HCT116 (cell line): ENCODE results near the gene KIN. TPM values are rescaled to one million over a fixed set of nuclear protein-coding genes. Genes with fewer than 3 reads are reported as not detected.
A peak's percentile ranks its signal among the peaks of the same experiment; 100 is the strongest.

ENCODE experiments used
- ATAC-seq: fragments of 200-7000 bp; cut with Tn5 transposase; 2 replicates; pipeline ENCODE4 v1.9.1; 2020; ENCODE audit warnings: mild to moderate bottlenecking, moderate library complexity
- BruUV-seq: library from RNA; stranded (reverse); fragments of 400-500 nt; replicated peaks from 2 replicates; lab custom pipeline; 2021; lab: Mats Ljungman, UMichigan
- CTCF ChIA-PET: fragments of 300-600 bp; sonication (Branson Sonifier 250); formaldehyde crosslinking; loops from one replicate; lab custom pipeline; 2021; ENCODE audit warnings: antibody characterized with exemption; lab: Charles Lee
- POLR2A ChIA-PET: fragments of 300-600, 350-600 bp; sonication (Branson Sonifier 250); formaldehyde crosslinking; loops from one replicate; lab custom pipeline; 2021; ENCODE audit warnings: antibody characterized with exemption; lab: Charles Lee
- RAD21 ChIA-PET, 2 experiments: fragments of 300-600 bp; sonication (Branson Sonifier 250); formaldehyde crosslinking; loops; one replicate each; lab custom pipeline; 2023; ENCODE audit warnings: low total read pairs in 2 of 2; ENCODE audit not compliant: uncharacterized antibody in 2 of 2, unreplicated experiment in 2 of 2, low non-redundant PET in 1 of 2; lab: Charles Lee
- DNase-seq: peaks from one replicate; pipeline ENCODE4 v3.0.0-alpha.2; 2010; ENCODE audit warnings: low read depth, low spot score
- H2AFZ ChIP-seq: fragments of 200-600 bp; shearing (Covaris generic), sonication (generic); 2 replicates; pipeline ENCODE4 v1.6.1; 2017; ENCODE audit warnings: low read depth, mixed run types, mixed read lengths, antibody characterized with exemption, low read length; ENCODE audit not compliant: poor library complexity, severe bottlenecking
- H3K27ac ChIP-seq: 2 replicates; pipeline ENCODE4 v1.5.1; 2012; ENCODE audit warnings: low read depth, low read length
- H3K27me3 ChIP-seq: fragments of 200-600 bp; sonication (generic); 2 replicates; pipeline ENCODE4 v1.6.1; 2016; ENCODE audit warnings: mixed run types, low read length, mixed read lengths; ENCODE audit not compliant: insufficient read depth
- H3K36me3 ChIP-seq, 2 experiments: fragments of 200-500 bp in 1 of 2; fragments of 200-600 bp in 1 of 2; sonication (Bioruptor generic) in 1 of 2; sonication (generic) in 1 of 2; 2 replicates each; pipeline versions ENCODE4 v1.5.1 to v1.6.1; 2014 to 2016; ENCODE audit warnings: low read length in 2 of 2, inconsistent platforms in 1 of 2, mixed read lengths in 1 of 2, mixed run types in 1 of 2; ENCODE audit not compliant: insufficient read depth in 2 of 2, control insufficient read depth in 1 of 2
- H3K4me1 ChIP-seq, 2 experiments: fragments of 200-600 bp in 1 of 2; sonication (generic) in 1 of 2; 2 replicates each; pipeline versions ENCODE4 v1.5.1 to v1.6.1; 2012 to 2017; ENCODE audit warnings: low read length in 2 of 2, inconsistent platforms in 1 of 2, mild to moderate bottlenecking in 1 of 2, mixed read lengths in 1 of 2, mixed run types in 1 of 2, moderate library complexity in 1 of 2; ENCODE audit not compliant: insufficient read depth in 2 of 2, control insufficient read depth in 1 of 2
- H3K4me2 ChIP-seq: fragments of 200-600 bp; sonication (generic); 2 replicates; pipeline ENCODE4 v1.6.1; 2017; ENCODE audit warnings: mixed run types, low read length, mixed read lengths
- H3K4me3 ChIP-seq, 2 experiments: fragments of 200-600 bp in 1 of 2; sonication (generic) in 1 of 2; replicated peaks in 1 of 2; 2 replicates each; pipeline ENCODE4 v1.5.1; 2011 to 2016; ENCODE audit warnings: low read length in 2 of 2, control low read depth in 1 of 2, low read depth in 1 of 2, mild to moderate bottlenecking in 1 of 2, mixed read lengths in 1 of 2, mixed run types in 1 of 2
- H3K79me2 ChIP-seq: fragments of 200-600 bp; sonication (generic); 2 replicates; pipeline ENCODE4 v1.6.1; 2017; ENCODE audit warnings: mild to moderate bottlenecking, mixed run types, low read length, moderate library complexity, mixed read lengths; ENCODE audit not compliant: insufficient read depth
- H3K9ac ChIP-seq: fragments of 200-600 bp; sonication (generic); 2 replicates; pipeline ENCODE4 v1.6.1; 2016; ENCODE audit warnings: low read length, mixed read lengths
- H3K9me2 ChIP-seq: fragments of 200-600 bp; sonication (generic), shearing (Covaris generic); 2 replicates; pipeline ENCODE4 v1.6.1; 2017; ENCODE audit warnings: mixed run types, mild to moderate bottlenecking, moderate library complexity; ENCODE audit not compliant: insufficient read depth
- H3K9me3 ChIP-seq, 2 experiments: fragments of 200-500 bp in 1 of 2; fragments of 200-600 bp in 1 of 2; sonication (Bioruptor generic) in 1 of 2; sonication (generic) in 1 of 2; 2 replicates each; pipeline ENCODE4 v1.6.1; 2014 to 2017; ENCODE audit warnings: low read length in 2 of 2, mixed read lengths in 2 of 2, inconsistent platforms in 1 of 2, low read depth in 1 of 2, mild to moderate bottlenecking in 1 of 2, mixed run types in 1 of 2, moderate library complexity in 1 of 2; ENCODE audit not compliant: control insufficient read depth in 1 of 2, insufficient read depth in 1 of 2
- H4K20me1 ChIP-seq: fragments of 200-600 bp; sonication (generic), shearing (Covaris generic); 2 replicates; pipeline ENCODE4 v1.6.1; 2017; ENCODE audit warnings: mixed run types, mild to moderate bottlenecking, moderate library complexity; ENCODE audit not compliant: insufficient read depth
- CEBPB ChIP-seq: IDR thresholded peaks from 2 replicates; pipeline ENCODE4 v1.6.1; 2012; ENCODE audit warnings: low read depth
- EZH2 ChIP-seq: fragments of 200-600 bp; sonication (generic); IDR thresholded peaks from 2 replicates; pipeline ENCODE4 v1.6.1; 2017; ENCODE audit warnings: antibody characterized with exemption, mixed run types
- POLR2A ChIP-seq: IDR thresholded peaks from 2 replicates; pipeline ENCODE4 v1.7.0; 2011; ENCODE audit warnings: borderline replicate concordance; ENCODE audit not compliant: insufficient read depth, insufficient read length; ENCODE audit errors: extremely low read depth
- RAD21 ChIP-seq: IDR thresholded peaks from 2 replicates; pipeline ENCODE4 v1.6.1; 2012; ENCODE audit warnings: low read depth, mild to moderate bottlenecking
- SIN3A ChIP-seq: IDR thresholded peaks from 2 replicates; pipeline ENCODE4 v1.6.1; 2012; ENCODE audit warnings: low read depth
- SRF ChIP-seq: IDR thresholded peaks from 2 replicates; pipeline ENCODE4 v1.6.1; 2012; ENCODE audit warnings: low read depth
- ZFX ChIP-seq: fragments of 450-650 bp; IDR thresholded peaks from 2 replicates; pipeline ENCODE4 v1.6.1; 2017
- ZNF274 ChIP-seq: fragments of 200-500 bp; sonication (Bioruptor generic); IDR thresholded peaks from 2 replicates; pipeline ENCODE4 v1.6.1; 2014; ENCODE audit warnings: mild to moderate bottlenecking, low read depth, low read length, inconsistent platforms
- intact Hi-C: fragments of 100-400 bp; cut with micrococcal nuclease; formaldehyde crosslinking; loops from 2 replicates; pipeline ENCODE4 v1.10.0; 2022
- total RNA-seq: library from RNA; stranded (reverse); gene quantifications from one replicate; pipeline ENCODE4 v1.2.1, GENCODE V29; 2021; ENCODE audit not compliant: unreplicated experiment
- TF ChIP-seq, protein P1 (sequence below): IDR thresholded peaks from 2 replicates; pipeline ENCODE4 v1.6.1; 2012
- TF ChIP-seq, protein P2 (sequence below), 3 experiments: fragments of 200-600 bp in 1 of 3; sonication (generic) in 1 of 3; IDR thresholded peaks in 2 of 3; conservative IDR thresholded peaks in 1 of 3; 2 replicates each; pipeline ENCODE4 v1.5.1; 2012 to 2017; ENCODE audit warnings: low read depth in 2 of 3, low read length in 2 of 3, antibody characterized with exemption in 1 of 3, borderline replicate concordance in 1 of 3, control low read depth in 1 of 3, mild to moderate bottlenecking in 1 of 3, mixed read lengths in 1 of 3, mixed run types in 1 of 3, moderate library complexity in 1 of 3; ENCODE audit not compliant: insufficient read depth in 1 of 3
- TF ChIP-seq, protein P3 (sequence below): IDR thresholded peaks from 2 replicates; pipeline ENCODE4 v1.6.1; 2012

The KIN gene
- total RNA-seq, 1 experiment from 2014 or later: 13.6 TPM

DNA sequence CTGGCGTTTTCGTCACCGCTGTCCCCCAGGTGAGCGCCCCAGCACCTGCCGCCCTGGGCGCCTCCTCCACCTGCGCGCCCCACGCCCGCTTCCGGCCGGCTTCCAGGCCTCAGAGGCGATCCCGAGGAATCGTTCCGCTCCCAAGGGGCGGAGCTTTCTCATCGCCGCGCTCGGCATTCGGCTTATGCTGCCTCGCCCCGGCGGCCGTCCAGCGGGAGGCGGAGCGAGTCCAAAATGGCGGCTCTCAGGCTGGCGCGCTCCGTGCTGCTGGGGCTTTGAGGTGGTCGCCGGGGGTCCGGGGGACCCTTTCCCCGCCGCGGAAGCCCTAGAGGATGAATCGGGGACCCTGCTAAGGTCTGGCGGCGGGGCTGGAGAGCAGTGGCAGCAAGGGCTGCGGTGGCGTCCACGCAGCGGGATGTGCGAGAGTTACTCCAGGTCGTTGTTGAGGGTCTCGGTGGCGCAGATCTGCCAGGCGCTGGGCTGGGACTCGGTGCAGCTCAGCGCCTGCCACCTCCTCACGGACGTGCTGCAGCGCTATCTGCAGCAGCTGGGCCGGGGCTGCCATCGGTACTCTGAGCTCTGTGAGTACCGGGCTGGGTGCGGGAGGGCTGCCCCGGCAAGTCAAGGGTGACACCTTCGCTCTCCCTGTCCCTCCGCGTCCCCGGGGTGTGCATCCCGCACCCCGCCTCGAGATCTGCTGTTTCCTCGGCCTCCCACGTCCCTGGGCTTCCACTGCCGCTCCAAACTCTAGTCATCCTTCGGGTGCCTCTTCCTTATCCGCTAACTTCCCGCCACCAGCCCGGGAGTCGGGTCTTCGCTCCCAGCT lies 30.7 kb upstream of the KIN start, which contains the start of gene TAF3 (continued):
- peak; percentile 97 for TF ChIP-seq SRF
- TF ChIP-seq ZNF274: no peak
- TF ChIP-seq POLR2A: peak; percentile 84

DNA sequence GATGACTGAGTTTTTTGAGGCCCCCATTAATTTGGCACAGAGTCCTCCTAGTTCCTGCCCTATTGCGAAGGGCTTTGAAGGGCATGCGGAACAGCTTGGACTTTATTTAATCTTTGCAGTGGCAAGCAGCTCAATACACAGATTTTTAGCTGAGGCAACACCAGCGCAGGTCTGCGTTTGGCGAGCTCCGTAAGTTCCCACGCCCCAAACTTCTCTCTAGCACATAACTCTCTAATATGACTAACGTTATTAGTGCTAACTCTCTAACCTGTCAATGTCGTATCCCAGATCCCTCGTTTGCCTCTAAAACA lies 30.1 kb upstream of the KIN start:
- H3K27me3 ChIP-seq: no peaks in the 10 kb centered on the region
- TSS peak; percentile 87 for BruUV-seq
- RAD21 ChIA-PET: no interaction called here
- peak overlapping the region; percentile 93 for H3K4me2 ChIP-seq
- H3K9ac ChIP-seq: peak overlapping the region; percentile 77
- no peaks in the 10 kb centered on the region for H3K9me2 ChIP-seq
- no peak for TF ChIP-seq EZH2
- TF ChIP-seq, protein P1, sequence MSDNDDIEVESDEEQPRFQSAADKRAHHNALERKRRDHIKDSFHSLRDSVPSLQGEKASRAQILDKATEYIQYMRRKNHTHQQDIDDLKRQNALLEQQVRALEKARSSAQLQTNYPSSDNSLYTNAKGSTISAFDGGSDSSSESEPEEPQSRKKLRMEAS: no peak
- no peak for TF ChIP-seq SIN3A
- TF ChIP-seq CEBPB: no peak
- TF ChIP-seq POLR2A: no peak
- no peak for TF ChIP-seq ZFX
- TF ChIP-seq, protein P2, sequence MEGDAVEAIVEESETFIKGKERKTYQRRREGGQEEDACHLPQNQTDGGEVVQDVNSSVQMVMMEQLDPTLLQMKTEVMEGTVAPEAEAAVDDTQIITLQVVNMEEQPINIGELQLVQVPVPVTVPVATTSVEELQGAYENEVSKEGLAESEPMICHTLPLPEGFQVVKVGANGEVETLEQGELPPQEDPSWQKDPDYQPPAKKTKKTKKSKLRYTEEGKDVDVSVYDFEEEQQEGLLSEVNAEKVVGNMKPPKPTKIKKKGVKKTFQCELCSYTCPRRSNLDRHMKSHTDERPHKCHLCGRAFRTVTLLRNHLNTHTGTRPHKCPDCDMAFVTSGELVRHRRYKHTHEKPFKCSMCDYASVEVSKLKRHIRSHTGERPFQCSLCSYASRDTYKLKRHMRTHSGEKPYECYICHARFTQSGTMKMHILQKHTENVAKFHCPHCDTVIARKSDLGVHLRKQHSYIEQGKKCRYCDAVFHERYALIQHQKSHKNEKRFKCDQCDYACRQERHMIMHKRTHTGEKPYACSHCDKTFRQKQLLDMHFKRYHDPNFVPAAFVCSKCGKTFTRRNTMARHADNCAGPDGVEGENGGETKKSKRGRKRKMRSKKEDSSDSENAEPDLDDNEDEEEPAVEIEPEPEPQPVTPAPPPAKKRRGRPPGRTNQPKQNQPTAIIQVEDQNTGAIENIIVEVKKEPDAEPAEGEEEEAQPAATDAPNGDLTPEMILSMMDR (IDR thresholded peaks at IDR 0.05 in 2 of 3, conservative IDR thresholded peaks at IDR 0.05 in 1 of 3; ENCODE audit: borderline replicate concordance in 1 of 3, insufficient read depth in 1 of 3, low read depth in 2 of 3, low read length in 2 of 3): no peak
- no peak for TF ChIP-seq RAD21
- TF ChIP-seq, protein P3, sequence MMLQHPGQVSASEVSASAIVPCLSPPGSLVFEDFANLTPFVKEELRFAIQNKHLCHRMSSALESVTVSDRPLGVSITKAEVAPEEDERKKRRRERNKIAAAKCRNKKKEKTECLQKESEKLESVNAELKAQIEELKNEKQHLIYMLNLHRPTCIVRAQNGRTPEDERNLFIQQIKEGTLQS: no peak
- TF ChIP-seq, all 23 proteins: peak for 0
- Histone ChIP-seq H3K9me3 (no peaks in the 10 kb centered on the region), H2AFZ (peak overlapping the region; percentile 77), H3K4me3 (peak overlapping the region; percentile 92 to 96), H3K36me3 (no peaks in the 10 kb centered on the region), H3K4me1 (peaks cover 9 to 15% of the 10 kb centered on the region in 2 experiments; a peak in 3 of 4 replicates), H3K79me2 (peaks cover 21% of the 10 kb centered on the region), H3K27ac (peak overlapping the region; percentile 35; the same call in 1 of the 2 replicates), H4K20me1 (no peaks in the 10 kb centered on the region)
- ChIA-PET CTCF (no interaction called here), POLR2A (interaction anchor here (1.4 to 1.8 kb wide), 2 partner anchors 9 to 30 kb away, joined by 3 to 5 read pairs; partner anchors contain the start of genes ATP5F1C and KIN)
- no peak for DNase-seq
- peak; percentile 42 for ATAC-seq
- intact Hi-C loops: loop anchor here (2.0 to 5.0 kb wide), 2 partner anchors 29 to 1536 kb away; partner anchors contain the start of gene ATP5F1C
